ENCODE measurements around the gene IL7R.

GRCh38 chr5:35876922-35877321, 20.2 kb downstream of the IL7R start:
- TF ChIP-seq POLR2A (IDR thresholded peaks at IDR 0.05) (no peak), EP300 (IDR thresholded peaks at IDR 0.05) (no peak)
- TF ChIP-seq, protein P1, sequence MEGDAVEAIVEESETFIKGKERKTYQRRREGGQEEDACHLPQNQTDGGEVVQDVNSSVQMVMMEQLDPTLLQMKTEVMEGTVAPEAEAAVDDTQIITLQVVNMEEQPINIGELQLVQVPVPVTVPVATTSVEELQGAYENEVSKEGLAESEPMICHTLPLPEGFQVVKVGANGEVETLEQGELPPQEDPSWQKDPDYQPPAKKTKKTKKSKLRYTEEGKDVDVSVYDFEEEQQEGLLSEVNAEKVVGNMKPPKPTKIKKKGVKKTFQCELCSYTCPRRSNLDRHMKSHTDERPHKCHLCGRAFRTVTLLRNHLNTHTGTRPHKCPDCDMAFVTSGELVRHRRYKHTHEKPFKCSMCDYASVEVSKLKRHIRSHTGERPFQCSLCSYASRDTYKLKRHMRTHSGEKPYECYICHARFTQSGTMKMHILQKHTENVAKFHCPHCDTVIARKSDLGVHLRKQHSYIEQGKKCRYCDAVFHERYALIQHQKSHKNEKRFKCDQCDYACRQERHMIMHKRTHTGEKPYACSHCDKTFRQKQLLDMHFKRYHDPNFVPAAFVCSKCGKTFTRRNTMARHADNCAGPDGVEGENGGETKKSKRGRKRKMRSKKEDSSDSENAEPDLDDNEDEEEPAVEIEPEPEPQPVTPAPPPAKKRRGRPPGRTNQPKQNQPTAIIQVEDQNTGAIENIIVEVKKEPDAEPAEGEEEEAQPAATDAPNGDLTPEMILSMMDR (IDR thresholded peaks at IDR 0.05): no peak
